Embryonic facial prominence (tissue), 1 donor: ENCODE results near the gene CD2BP2.
"Not testable (repeated sequence)": the region's sequence is repeated elsewhere in the genome, so short reads cannot be mapped to it uniquely, and the experiment has no call there.

Experiments used
- DNase-seq: peaks from one replicate; pipeline ENCODE4 v3.0.0-alpha.2; 2016; ENCODE audit errors: extremely low spot score

The CD2BP2 gene

DNA sequence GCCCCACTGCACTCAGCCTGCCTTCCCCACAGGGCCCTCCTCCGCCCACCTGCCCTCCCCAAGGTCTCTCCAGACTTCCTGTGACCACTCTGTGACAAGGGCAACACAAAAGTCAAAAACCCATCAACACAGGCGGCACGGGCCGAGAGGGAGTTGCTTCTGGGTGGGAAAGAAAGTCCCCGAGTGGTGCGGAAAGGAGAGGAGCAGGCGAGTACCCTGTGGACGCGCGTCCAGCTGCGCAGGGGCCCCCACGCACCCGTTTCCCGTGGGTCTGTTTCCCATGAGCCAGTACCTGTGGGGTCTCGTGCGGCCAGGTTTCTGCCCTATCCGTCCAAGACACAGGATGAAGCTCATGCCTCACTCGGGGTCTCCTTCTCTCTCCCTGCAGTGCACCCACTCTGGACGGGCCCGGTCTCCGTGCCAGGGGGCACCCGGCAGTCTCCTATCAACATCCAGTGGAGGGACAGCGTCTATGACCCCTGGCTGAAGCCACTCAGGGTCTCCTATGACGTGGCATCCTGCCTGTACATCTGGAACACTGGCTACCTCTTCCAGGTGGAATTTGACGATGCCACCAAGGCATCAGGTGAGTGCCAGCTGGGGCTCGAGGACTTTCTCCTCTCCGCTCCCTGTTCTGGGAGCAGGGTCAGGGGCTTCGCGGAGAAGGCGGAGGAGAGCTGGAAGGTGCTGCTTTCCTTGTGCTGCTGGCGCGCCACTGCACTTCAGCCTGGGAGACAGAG lies 12.2 kb downstream of the CD2BP2 start:
- no peak for DNase-seq

DNA sequence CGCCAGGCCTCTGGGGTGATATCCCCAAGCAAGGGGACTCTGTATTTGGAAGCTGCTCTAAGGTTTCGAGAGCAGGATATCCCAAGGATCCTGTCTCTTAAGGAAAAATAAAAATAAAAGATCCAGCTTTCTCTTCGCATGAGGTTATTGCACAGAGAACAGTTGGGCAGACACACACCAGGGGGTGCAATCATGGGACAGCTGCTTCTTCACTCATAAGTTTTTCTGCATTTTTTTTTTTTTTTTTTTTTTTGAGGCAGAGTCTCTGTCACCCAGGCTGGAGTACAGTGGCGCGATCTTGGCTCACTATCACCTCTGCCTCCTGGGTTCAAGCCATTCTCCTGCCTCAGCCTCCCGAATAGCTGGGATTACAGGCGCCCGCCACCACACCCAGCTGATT lies 13.1 kb downstream of the CD2BP2 start:
- not testable (repeated sequence) for DNase-seq

DNA sequence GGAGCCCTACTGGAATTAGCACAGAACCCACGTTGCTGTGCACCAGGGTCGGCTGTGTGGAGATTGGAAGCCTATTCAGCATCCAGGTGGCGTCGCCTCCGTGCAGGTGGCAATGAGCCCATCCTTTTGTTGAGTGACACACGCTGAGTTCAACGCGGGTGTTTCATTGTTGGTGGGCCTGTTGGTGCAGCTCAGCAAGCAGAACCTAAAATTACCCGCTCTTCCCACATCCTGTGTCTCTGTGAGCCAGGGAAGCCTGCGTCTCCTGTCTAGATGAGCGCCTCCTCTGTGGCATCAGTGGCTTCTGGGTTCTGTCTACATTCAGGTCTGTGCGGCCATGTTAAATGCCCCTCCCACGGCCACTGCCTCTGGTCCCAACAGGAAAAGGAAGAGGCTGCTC lies 14.5 kb downstream of the CD2BP2 start:
- DNase-seq: no peak

DNA sequence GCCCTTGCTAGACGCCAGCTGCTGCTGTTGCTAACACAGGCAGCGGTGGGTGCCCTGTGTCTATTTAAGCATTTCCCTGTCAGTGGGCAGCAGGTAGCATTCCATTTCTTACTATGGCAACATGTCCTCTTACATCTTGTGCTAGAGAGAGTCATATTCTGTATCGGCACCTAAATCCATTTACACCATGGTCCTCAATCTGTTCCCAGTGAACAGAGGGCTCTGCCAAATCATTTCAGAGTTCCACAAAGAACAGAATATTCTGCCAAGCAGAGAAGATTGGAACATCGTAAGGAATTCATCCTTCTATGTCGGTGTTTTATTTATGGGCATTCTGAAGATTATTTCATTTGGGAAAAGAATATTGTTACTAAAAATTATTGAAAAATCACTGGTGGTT lies 16.4 kb downstream of the CD2BP2 start:
- not testable (repeated sequence) for DNase-seq

DNA sequence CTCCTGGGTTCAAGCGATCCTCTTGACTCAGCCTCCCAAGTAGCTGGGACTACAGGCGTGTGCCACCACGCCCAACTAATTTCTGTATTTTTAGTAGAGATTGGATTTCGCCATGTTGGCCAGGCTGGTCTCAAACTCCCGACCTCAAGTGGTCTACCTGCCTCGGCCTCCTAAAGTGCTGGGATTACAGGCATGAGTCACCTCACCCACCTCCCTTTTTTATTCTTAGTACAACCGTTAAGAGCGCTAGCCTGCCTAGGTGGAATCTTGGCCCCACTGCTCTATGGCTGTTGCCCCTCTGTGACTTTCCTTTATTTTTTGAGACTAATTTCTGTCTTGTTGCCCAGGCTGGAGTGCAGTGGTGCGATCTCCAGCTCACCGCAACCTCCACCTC lies 17.1 kb downstream of the CD2BP2 start:
- not testable (repeated sequence) for DNase-seq

DNA sequence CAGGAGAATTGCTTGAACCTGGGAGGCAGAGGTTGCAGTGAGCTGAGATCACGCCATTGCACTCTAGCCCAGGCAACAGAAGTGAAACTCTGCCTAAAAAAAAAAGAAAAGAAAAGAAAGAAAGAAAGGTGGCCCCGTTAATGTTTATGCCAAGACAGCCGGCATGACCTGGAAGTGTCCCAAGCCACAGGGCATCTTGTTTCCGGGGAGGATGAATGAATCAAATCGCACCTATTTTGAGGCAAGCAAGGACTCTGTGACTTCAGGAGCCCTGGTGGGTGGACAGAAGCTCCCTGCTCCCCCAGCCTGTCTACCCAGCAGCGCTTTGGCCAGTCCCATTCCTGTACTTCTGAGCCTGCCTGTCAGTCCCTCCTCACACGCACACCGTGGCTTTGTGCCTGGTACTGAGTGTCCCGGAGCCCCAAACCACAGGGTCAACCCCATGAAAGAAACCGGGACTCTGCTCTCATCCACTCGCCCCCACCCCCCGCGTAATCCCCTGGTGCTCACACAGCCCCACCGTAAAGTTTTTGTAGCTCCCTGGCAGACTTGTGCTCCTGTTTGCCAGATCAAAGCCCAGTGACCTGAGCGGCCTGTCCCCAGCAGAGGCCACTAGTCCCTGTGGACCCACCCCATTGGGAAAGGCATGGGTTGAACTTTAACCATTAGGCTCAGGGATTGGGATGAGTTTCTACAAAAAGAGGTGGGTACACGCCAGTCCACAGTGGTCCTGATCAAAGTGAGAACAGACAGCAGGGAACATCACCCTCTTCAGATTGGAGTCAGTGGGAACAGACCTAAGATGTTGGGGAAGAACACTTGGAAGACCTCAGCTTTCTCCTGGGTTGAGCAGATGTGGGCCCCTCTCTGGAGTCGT lies 19.3 kb downstream of the CD2BP2 start:
- DNase-seq: no peak

DNA sequence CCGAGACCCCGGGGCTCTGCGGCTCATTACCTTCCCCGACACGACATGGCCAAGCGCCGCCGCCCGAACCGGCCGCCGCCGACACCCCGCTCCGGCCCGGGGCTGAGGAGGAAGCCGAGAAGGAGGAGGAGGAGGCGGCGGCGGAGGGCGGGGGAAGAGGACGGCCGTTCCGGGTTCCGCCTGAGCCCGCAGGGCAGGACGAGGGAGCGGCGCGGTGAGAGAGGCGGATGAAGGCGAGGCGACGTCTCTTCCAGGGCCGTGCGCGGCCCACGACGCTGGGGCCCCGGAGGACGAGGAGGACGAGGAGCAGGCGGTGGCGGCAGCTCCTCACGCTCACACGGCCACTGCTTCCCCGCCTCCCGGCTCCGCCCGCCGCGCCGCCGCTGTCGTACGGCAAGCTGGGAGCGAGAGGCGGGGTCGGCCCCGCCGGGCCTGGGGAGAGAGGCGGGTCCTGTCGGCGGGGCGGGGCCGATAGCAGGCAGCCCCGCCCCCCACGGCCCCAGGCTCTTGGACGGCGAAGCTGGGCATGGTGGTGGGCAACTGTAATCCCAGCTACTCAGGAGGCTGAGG lies 20.0 kb downstream of the CD2BP2 start:
- DNase-seq: not testable (repeated sequence)

DNA sequence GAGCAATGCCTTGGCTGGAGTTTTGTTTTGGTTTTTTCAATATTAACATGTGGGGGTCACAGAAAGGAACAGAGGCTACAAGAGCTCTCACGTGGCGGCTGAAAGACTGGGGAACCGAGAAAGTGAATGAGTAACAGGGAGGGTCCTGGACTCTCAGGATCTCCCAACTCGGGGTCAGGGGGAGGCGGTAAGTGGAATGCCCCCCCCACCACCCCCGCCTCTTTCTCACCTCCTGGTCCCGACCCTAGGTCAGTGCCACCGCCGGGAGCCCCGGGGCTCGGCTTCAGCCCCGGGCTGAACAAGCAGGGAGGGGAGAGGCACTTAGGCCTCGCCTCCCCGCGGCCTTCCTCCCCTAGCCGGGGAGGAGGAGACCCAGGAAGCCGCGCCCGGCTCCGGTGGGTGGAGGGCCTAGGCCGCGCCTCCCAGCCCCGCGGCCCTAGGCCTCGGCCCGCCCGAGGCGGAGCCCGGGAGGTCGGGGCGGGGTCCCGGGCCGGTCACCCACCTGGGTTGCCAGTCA lies 20.6 kb downstream of the CD2BP2 start:
- not testable (repeated sequence) for DNase-seq

DNA sequence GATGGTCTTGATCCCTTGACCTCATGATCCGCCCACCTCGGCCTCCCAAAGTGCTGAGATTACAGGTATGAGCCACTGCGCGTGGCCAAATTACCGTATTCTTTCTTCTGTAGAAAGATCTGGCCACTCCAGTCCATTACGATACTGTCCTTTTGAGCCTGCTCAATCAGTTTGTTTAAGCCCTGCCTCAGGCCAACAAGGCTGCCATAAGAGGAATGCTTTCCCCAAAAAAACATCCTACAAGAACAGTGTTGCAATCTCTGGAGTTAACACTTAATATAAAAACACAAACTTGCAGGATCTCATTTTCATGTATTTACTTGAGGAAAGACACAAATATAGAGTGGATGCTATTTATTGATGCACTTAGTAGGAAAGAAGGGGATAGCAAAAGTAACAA lies 30.9 kb downstream of the CD2BP2 start:
- not testable (repeated sequence) for DNase-seq

DNA sequence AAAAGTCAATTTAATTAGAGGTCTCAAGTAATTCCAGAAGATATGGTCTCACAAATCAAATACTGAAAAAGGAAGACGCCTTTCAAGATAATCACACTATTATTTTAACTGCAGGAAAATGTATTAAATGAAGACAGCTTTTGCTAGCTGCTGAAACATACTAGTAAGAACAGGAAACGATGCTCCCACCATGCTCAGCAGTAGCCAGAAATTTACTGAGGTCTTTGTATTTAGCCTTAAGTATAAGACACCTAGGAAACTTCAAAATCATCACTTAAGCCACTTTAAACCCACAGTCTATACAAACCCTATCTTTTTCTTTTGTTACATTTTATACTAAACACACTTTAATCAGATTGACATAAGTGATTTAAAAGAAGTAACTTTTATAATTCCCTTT lies 36.5 kb downstream of the CD2BP2 start:
- DNase-seq: not testable (repeated sequence)

DNA sequence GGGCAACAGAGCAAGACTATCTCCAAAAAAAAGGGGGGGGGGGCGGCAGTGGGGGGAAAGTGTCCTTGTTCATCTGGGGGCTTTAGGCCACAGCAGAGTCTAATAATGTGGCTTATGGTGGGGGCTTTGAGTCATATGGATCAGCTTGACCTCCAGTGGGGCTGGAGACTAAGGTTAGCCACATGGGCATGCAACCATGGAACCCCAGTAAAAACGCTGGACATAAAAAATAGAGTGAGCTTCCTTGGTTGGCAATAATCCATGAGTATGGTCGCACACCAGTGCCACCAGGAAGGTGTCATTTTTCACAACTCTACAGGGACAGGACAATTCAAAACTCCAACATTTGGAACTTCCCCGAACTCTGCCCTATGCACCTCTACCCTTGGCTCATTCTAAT lies 44.2 kb downstream of the CD2BP2 start:
- not testable (repeated sequence) for DNase-seq

DNA sequence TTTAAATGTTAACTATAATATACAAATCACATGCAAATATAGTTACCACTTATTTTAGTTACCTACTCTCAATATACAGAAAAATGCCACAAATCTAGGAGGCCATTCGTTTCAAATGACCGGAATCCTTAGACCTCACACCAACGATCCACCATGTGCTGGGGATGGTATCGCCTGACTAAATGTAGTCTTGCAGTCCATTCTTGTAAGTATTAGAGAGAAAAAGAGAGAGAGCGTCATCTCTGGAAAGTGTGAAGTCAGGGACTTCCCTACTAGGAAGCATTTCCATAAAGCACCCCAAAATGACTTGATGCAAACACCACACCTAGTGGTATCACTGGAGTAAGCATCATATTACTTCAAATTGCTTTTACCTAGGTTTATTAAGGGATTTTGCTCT lies 45.9 kb downstream of the CD2BP2 start:
- not testable (repeated sequence) for DNase-seq
